Neural cell (in vitro differentiated cells): Measurements from ENCODE around the gene GPC3. TPM values are rescaled to one million over a fixed set of nuclear protein-coding genes. Genes with fewer than 3 reads are reported as not detected.

ENCODE experiments used
- H2AFZ ChIP-seq: fragments of 200-600, 300-800 bp; sonication (generic), shearing (Covaris generic); 2 replicates; pipeline ENCODE4 v1.6.0; 2014; ENCODE audit warnings: low read depth, mild to moderate bottlenecking, antibody characterized with exemption, low read length, moderate library complexity
- H3F3A ChIP-seq: fragments of 200-600 bp; shearing (Covaris generic); 2 replicates; pipeline ENCODE4 v1.6.1; 2016; ENCODE audit warnings: mild to moderate bottlenecking, moderate library complexity, mixed read lengths, antibody characterized with exemption, low read length; ENCODE audit not compliant: insufficient read depth, poor library complexity, severe bottlenecking
- H3K27ac ChIP-seq: fragments of 200-600, 300-800 bp; sonication (generic), shearing (Covaris generic); 2 replicates; pipeline ENCODE4 v1.5.1; 2014; ENCODE audit warnings: mild to moderate bottlenecking, low read length, moderate library complexity
- H3K27me3 ChIP-seq: fragments of 300-800, 200-600 bp; sonication (generic), shearing (Covaris generic); 2 replicates; pipeline ENCODE4 v1.6.0; 2014; ENCODE audit warnings: mild to moderate bottlenecking, low read depth, low read length, moderate library complexity; ENCODE audit not compliant: insufficient read depth
- H3K36me3 ChIP-seq: fragments of 300-800, 200-600 bp; sonication (generic), shearing (Covaris generic); 2 replicates; pipeline ENCODE4 v1.5.1; 2014; ENCODE audit warnings: mild to moderate bottlenecking, antibody characterized with exemption, low read length, moderate library complexity; ENCODE audit not compliant: insufficient read depth
- H3K4me2 ChIP-seq: fragments of 300-800, 200-600 bp; sonication (generic), shearing (Covaris generic); 2 replicates; pipeline ENCODE4 v1.6.0; 2014; ENCODE audit warnings: mild to moderate bottlenecking, low read length
- H3K4me3 ChIP-seq: fragments of 300-800, 200-600 bp; sonication (generic), shearing (Covaris generic); 2 replicates; pipeline ENCODE4 v1.5.1; 2014; ENCODE audit warnings: mild to moderate bottlenecking, low read length, moderate library complexity
- H3K79me2 ChIP-seq: fragments of 200-600 bp; shearing (Covaris generic); replicated peaks from 2 replicates; pipeline ENCODE4 v1.6.0; 2014; ENCODE audit warnings: mild to moderate bottlenecking, low read length, moderate library complexity; ENCODE audit not compliant: insufficient read depth
- H3K9ac ChIP-seq: fragments of 300-800, 200-600 bp; sonication (generic), shearing (Covaris generic); 2 replicates; pipeline ENCODE4 v1.6.1; 2016; ENCODE audit warnings: mild to moderate bottlenecking, low read length, mixed read lengths
- H3K9me2 ChIP-seq: fragments of 200-600 bp; shearing (Covaris generic); 2 replicates; pipeline ENCODE4 v1.6.1; 2016; ENCODE audit warnings: mild to moderate bottlenecking, low read length, mixed read lengths; ENCODE audit not compliant: insufficient read depth
- H3K9me3 ChIP-seq: fragments of 200-600, 300-800 bp; sonication (generic), shearing (Covaris generic); 2 replicates; pipeline ENCODE4 v1.6.1; 2016; ENCODE audit warnings: mild to moderate bottlenecking, mixed run types, low read length, moderate library complexity, mixed read lengths
- H4K20me1 ChIP-seq: fragments of 200-600 bp; shearing (Covaris generic); 2 replicates; pipeline ENCODE4 v1.6.1; 2016; ENCODE audit warnings: mild to moderate bottlenecking, mixed run types; ENCODE audit not compliant: insufficient read depth
- CTCF ChIP-seq: fragments of 450-650 bp; IDR thresholded peaks from 2 replicates; pipeline ENCODE4 v1.5.1; 2014; ENCODE audit warnings: antibody characterized with exemption, mild to moderate bottlenecking, moderate library complexity; ENCODE audit not compliant: poor library complexity, severe bottlenecking
- EP300 ChIP-seq: fragments of 450-650 bp; conservative IDR thresholded peaks from 2 replicates; pipeline ENCODE4 v1.6.1; 2014; ENCODE audit warnings: antibody characterized with exemption, mild to moderate bottlenecking, moderate library complexity; ENCODE audit not compliant: poor library complexity, severe bottlenecking
- EZH2 ChIP-seq: fragments of 200-600, 300-800 bp; shearing (Covaris generic), sonication (generic); IDR thresholded peaks from 2 replicates; pipeline ENCODE4 v1.6.1; 2014; ENCODE audit warnings: antibody characterized with exemption, low read length, borderline replicate concordance, mild to moderate bottlenecking; ENCODE audit not compliant: insufficient read depth, poor library complexity, severe bottlenecking
- polyA plus RNA-seq: library from polyadenylated mRNA; depleted of rRNA; stranded (reverse); fragments of >200 nt; gene quantifications from 2 replicates; pipeline ENCODE4 v1.2.3, GENCODE V29; 2014
- small RNA-seq, 3 experiments: library from RNA; depleted of rRNA; stranded (forward); fragments of <200 nt; gene quantifications; one replicate each; pipeline ENCODE3, GENCODE V24; 2012

GPC3 gene
- polyA plus RNA-seq, 1 donor from 2014 or later, result 2.1 TPM

DNA sequence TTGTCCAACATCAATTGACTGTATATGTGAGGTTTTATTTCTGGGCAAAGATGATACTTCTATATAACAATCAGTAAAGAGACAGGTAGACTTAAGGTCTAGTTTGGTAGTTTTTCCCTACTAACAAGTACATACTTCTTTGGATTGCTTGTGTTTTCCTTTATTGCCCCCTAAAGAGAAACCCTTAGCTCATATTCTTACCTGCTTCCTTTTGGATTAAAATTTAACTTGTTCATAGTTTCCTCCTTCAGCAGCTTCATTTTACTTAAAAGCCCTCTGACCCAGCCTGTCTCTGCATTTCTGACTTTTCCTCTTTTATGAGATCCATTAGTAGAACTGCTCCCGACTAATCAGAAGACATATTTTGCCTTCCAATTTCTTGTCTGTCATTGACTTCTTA lies 494.4 kb downstream of the GPC3 start:
- Histone ChIP-seq H3K4me3 (no peak overlapping the region), H3K27me3 (no peaks in the 10 kb centered on the region), H3F3A (no peaks in the 10 kb centered on the region), H3K79me2 (no peaks in the 10 kb centered on the region), H3K9me3 (no peaks in the 10 kb centered on the region), H3K36me3 (no peaks in the 10 kb centered on the region), H3K4me2 (no peak overlapping the region), H4K20me1 (no peaks in the 10 kb centered on the region), H3K27ac (no peak overlapping the region), H2AFZ (no peak overlapping the region), H3K9ac (no peak overlapping the region), H3K9me2 (no peaks in the 10 kb centered on the region)
- no peak for TF ChIP-seq EP300
- no peak for TF ChIP-seq EZH2
- no peak for TF ChIP-seq CTCF

Small RNAs within 50 kb of the gene (small RNA-seq; reads per million reads assigned to genes)
- gene RNU6-203P, result 0 reads per million in 3 experiments
